BLaER1 (cell line): ENCODE measurements around the gene APPL2.

ENCODE experiments used
- H3K27ac ChIP-seq: shearing (Covaris generic); formaldehyde crosslinking; 2 replicates; pipeline ENCODE4 v1.8.1; 2022
- H3K27me3 ChIP-seq: shearing (Covaris generic); formaldehyde crosslinking; 2 replicates; pipeline ENCODE4 v1.8.1; 2022
- H3K36me3 ChIP-seq: shearing (Covaris generic); formaldehyde crosslinking; 2 replicates; pipeline ENCODE4 v1.8.1; 2022
- H3K4me1 ChIP-seq: shearing (Covaris generic); formaldehyde crosslinking; 2 replicates; pipeline ENCODE4 v1.8.1; 2022
- H3K4me2 ChIP-seq: shearing (Covaris generic); formaldehyde crosslinking; 2 replicates; pipeline ENCODE4 v1.8.1; 2022
- H3K4me3 ChIP-seq: shearing (Covaris generic); formaldehyde crosslinking; 2 replicates; pipeline ENCODE4 v1.8.1; 2022
- H3K9ac ChIP-seq: shearing (Covaris generic); formaldehyde crosslinking; 2 replicates; pipeline ENCODE4 v1.8.1; 2022
- H3K9me3 ChIP-seq: shearing (Covaris generic); formaldehyde crosslinking; 2 replicates; pipeline ENCODE4 v1.8.1; 2022
- H4K20me1 ChIP-seq: shearing (Covaris generic); formaldehyde crosslinking; 2 replicates; pipeline ENCODE4 v1.8.1; 2022
- Cebpa-rat ChIP-seq: shearing (Covaris generic); IDR thresholded peaks from 2 replicates; pipeline ENCODE4 v1.8.1; 2022

Gene APPL2

GRCh38 chr12:105157606-105158005 lies 78.4 kb downstream of the APPL2 start:
- H3K27ac ChIP-seq, result no peak overlapping the region
- no peak overlapping the region for H3K9ac ChIP-seq
- H3K36me3 ChIP-seq, result peaks cover 84% of the 10 kb centered on the region
- no peak for TF ChIP-seq Cebpa-rat
- no peaks in the 10 kb centered on the region for H3K27me3 ChIP-seq
- no peaks in the 10 kb centered on the region for H3K9me3 ChIP-seq
- no peaks in the 10 kb centered on the region for H4K20me1 ChIP-seq
- H3K4me3 ChIP-seq, result no peak overlapping the region
- H3K4me1 ChIP-seq, result no peaks in the 10 kb centered on the region
- no peak overlapping the region for H3K4me2 ChIP-seq

GRCh38 chr12:105156260-105156659 lies 79.7 kb downstream of the APPL2 start:
- Histone ChIP-seq H3K27me3 (no peaks in the 10 kb centered on the region), H3K4me1 (no peaks in the 10 kb centered on the region), H3K36me3 (peaks cover 84% of the 10 kb centered on the region), H3K4me3 (no peak overlapping the region), H4K20me1 (no peaks in the 10 kb centered on the region), H3K4me2 (no peak overlapping the region), H3K9ac (no peak overlapping the region), H3K27ac (no peak overlapping the region), H3K9me3 (no peaks in the 10 kb centered on the region)
- no peak for TF ChIP-seq Cebpa-rat

DNA sequence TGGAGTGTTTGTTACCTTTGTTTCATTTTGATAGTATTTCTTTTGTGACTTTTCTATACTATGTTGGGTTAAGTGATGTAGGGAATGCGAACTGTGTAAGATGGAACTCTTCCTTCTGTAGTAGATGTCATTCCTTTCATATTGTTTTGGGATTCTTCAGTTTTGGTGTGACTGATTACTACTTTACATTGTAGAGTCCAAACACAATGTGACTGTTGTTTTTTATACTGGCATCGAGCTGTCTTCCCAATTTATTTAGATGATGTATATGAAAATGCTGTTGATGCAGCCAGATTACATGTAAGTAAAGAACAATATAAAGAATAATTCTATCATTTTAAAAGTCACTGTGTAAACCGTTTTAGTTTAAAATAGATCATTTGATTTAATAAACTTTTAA lies 93.7 kb downstream of the APPL2 start:
- Histone ChIP-seq H4K20me1 (peaks cover 1% of the 10 kb centered on the region; the same call in 1 of the 2 replicates), H3K4me1 (no peaks in the 10 kb centered on the region), H3K36me3 (peaks cover 66% of the 10 kb centered on the region), H3K4me2 (no peak overlapping the region), H3K27ac (no peak overlapping the region), H3K27me3 (no peaks in the 10 kb centered on the region), H3K9me3 (no peaks in the 10 kb centered on the region), H3K4me3 (no peak overlapping the region), H3K9ac (no peak overlapping the region)
- no peak for TF ChIP-seq Cebpa-rat

- Histone ChIP-seq H3K4me3 (no peak overlapping the region), H3K9me3 (no peaks in the 10 kb centered on the region), H4K20me1 (peaks cover 10% of the 10 kb centered on the region; the same call in 1 of the 2 replicates), H3K4me2 (no peak overlapping the region), H3K9ac (no peak overlapping the region), H3K27me3 (no peaks in the 10 kb centered on the region), H3K4me1 (no peaks in the 10 kb centered on the region), H3K27ac (no peak overlapping the region), H3K36me3 (peaks cover 66% of the 10 kb centered on the region)
- no peak for TF ChIP-seq Cebpa-rat
Observed at GRCh38 chr12:105141320-105141922, 94.6 kb downstream of the APPL2 start.

- H3K9me3 ChIP-seq, result no peaks in the 10 kb centered on the region
- H4K20me1 ChIP-seq, result peaks cover 14% of the 10 kb centered on the region; the same call in 1 of the 2 replicates
- no peak for TF ChIP-seq Cebpa-rat
- no peaks in the 10 kb centered on the region for H3K27me3 ChIP-seq
- no peak overlapping the region for H3K27ac ChIP-seq
- H3K4me1 ChIP-seq, result peaks cover under 1% of the 10 kb centered on the region; the same call in 1 of the 2 replicates
- no peak overlapping the region for H3K9ac ChIP-seq
- H3K4me2 ChIP-seq, result no peak overlapping the region
- H3K36me3 ChIP-seq, result peaks cover 75% of the 10 kb centered on the region
- H3K4me3 ChIP-seq, result no peak overlapping the region
Observed at GRCh38 chr12:105138248-105138647, 97.7 kb downstream of the APPL2 start.
